GM21723 (cell line): Measurements from ENCODE around the gene RSPO1.

Experiments used
- ATAC-seq: cut with Tn5 transposase; IDR thresholded peaks from one replicate; pipeline ENCODE4 v1.9.1; 2021; ENCODE audit warnings: mild to moderate bottlenecking, moderate library complexity; ENCODE audit not compliant: unreplicated experiment

The RSPO1 gene

GRCh38 chr1:37574834-37575480 lies 59.7 kb downstream of the RSPO1 start:
- ATAC-seq = no peak

- ATAC-seq = no peak
Measured at GRCh38 chr1:37570528-37571334, 64.0 kb downstream of the RSPO1 start.

GRCh38 chr1:37567023-37567422 lies 67.7 kb downstream of the RSPO1 start:
- ATAC-seq = no peak

GRCh38 chr1:37564892-37565291 lies 69.8 kb downstream of the RSPO1 start:
- ATAC-seq = no peak

GRCh38 chr1:37562984-37563383 lies 71.7 kb downstream of the RSPO1 start:
- no peak for ATAC-seq
